OCI-LY1 (cell line): ENCODE data around the gene PTPRN2.

Experiments used
- H2AFZ ChIP-seq: fragments of 200-600 bp; sonication (generic), shearing (Covaris generic); 2 replicates; pipeline ENCODE4 v1.6.0; 2014; ENCODE audit warnings: antibody characterized with exemption, mild to moderate bottlenecking, low read length
- H3F3A ChIP-seq: fragments of 200-600 bp; sonication (generic), shearing (Covaris generic); 2 replicates; pipeline ENCODE4 v1.6.0; 2014; ENCODE audit warnings: mild to moderate bottlenecking, antibody characterized with exemption, low read length, moderate library complexity; ENCODE audit not compliant: insufficient read depth
- H3K27ac ChIP-seq: fragments of 200-600 bp; sonication (generic); 2 replicates; pipeline ENCODE4 v1.5.1; 2014; ENCODE audit warnings: low read length, mixed run types, mild to moderate bottlenecking, low read depth; ENCODE audit not compliant: poor library complexity, severe bottlenecking
- H3K27me3 ChIP-seq: fragments of 200-600 bp; sonication (generic); 2 replicates; pipeline ENCODE4 v1.6.0; 2014; ENCODE audit warnings: antibody characterized with exemption, mild to moderate bottlenecking, low read length, moderate library complexity; ENCODE audit not compliant: insufficient read depth
- H3K36me3 ChIP-seq: fragments of 200-600 bp; sonication (generic); 2 replicates; pipeline ENCODE4 v1.6.1; 2014; ENCODE audit warnings: mild to moderate bottlenecking, antibody characterized with exemption, low read length, moderate library complexity, mixed read lengths; ENCODE audit not compliant: insufficient read depth
- H3K4me1 ChIP-seq: fragments of 200-600 bp; sonication (generic); 2 replicates; pipeline ENCODE4 v1.5.1; 2014; ENCODE audit warnings: mild to moderate bottlenecking, low read length, moderate library complexity; ENCODE audit not compliant: insufficient read depth, severe bottlenecking
- H3K4me2 ChIP-seq: fragments of 200-600 bp; sonication (generic), shearing (Covaris generic); 2 replicates; pipeline ENCODE4 v1.6.1; 2014; ENCODE audit warnings: low read length
- H3K4me3 ChIP-seq: fragments of 200-600 bp; sonication (generic); 2 replicates; pipeline ENCODE4 v1.5.1; 2014; ENCODE audit warnings: low read length, low read depth, mild to moderate bottlenecking, mixed read lengths; ENCODE audit not compliant: poor library complexity, severe bottlenecking
- H3K79me2 ChIP-seq: fragments of 200-600 bp; shearing (Covaris generic); 2 replicates; pipeline ENCODE4 v1.6.1; 2016; ENCODE audit warnings: mixed run types, low read length, mixed read lengths; ENCODE audit not compliant: insufficient read depth
- H3K9ac ChIP-seq: fragments of 200-600 bp; sonication (generic), shearing (Covaris generic); 2 replicates; pipeline ENCODE4 v1.6.1; 2014; ENCODE audit warnings: mild to moderate bottlenecking, low read length, mixed read lengths
- H3K9me2 ChIP-seq: fragments of 200-600 bp; sonication (generic), shearing (Covaris generic); 2 replicates; pipeline ENCODE4 v1.6.1; 2014; ENCODE audit warnings: low read depth, mild to moderate bottlenecking, low read length, mixed read lengths
- H3K9me3 ChIP-seq: fragments of 200-600 bp; shearing (Covaris generic); 2 replicates; pipeline ENCODE4 v1.6.1; 2014; ENCODE audit warnings: low read length, mixed read lengths
- H4K20me1 ChIP-seq: fragments of 200-600 bp; sonication (generic), shearing (Covaris generic); 2 replicates; pipeline ENCODE4 v1.6.0; 2016; ENCODE audit warnings: mild to moderate bottlenecking, low read length; ENCODE audit not compliant: insufficient read depth
- EZH2 ChIP-seq: fragments of 200-600 bp; sonication (generic), shearing (Covaris generic); IDR thresholded peaks from 2 replicates; pipeline ENCODE4 v1.8.0; 2017; ENCODE audit warnings: borderline replicate concordance, mixed run types, mild to moderate bottlenecking, antibody characterized with exemption, low read length, moderate library complexity, mixed read lengths
- TF ChIP-seq, protein P1 (sequence below): fragments of 200-600 bp; sonication (generic), shearing (Covaris generic); IDR thresholded peaks from 2 replicates; pipeline ENCODE4 v1.5.1; 2017; ENCODE audit warnings: mild to moderate bottlenecking, antibody characterized with exemption, low read length, moderate library complexity, mixed read lengths

PTPRN2 gene

DNA sequence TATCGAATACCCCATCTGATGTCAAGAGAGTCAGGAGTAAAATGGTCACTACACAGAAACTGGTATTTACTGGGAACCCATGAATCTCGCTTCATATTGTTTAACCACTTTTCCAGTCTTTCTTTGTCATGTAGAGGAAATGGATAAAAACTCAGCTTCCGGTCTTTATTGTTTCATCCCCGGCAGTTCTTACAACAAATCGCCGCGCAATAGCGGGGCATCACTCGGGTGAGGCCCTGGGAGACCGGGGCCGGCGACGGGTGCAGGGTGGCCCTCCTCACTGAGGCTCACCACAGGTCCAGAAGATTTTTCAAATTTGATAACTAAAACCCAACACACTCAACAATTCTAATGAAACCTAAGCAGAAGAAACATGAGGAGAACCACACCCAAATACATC lies 35.6 kb upstream of the PTPRN2 start:
- Histone ChIP-seq H3K36me3 (peaks cover 43% of the 10 kb centered on the region), H3K4me1 (no peaks in the 10 kb centered on the region), H3F3A (no peaks in the 10 kb centered on the region), H4K20me1 (no peaks in the 10 kb centered on the region), H2AFZ (no peak overlapping the region), H3K9me2 (no peaks in the 10 kb centered on the region), H3K4me2 (no peak overlapping the region), H3K27me3 (no peaks in the 10 kb centered on the region), H3K4me3 (no peak overlapping the region), H3K9me3 (no peaks in the 10 kb centered on the region), H3K27ac (no peak overlapping the region), H3K9ac (no peak overlapping the region), H3K79me2 (no peaks in the 10 kb centered on the region)
- TF ChIP-seq, protein P1, sequence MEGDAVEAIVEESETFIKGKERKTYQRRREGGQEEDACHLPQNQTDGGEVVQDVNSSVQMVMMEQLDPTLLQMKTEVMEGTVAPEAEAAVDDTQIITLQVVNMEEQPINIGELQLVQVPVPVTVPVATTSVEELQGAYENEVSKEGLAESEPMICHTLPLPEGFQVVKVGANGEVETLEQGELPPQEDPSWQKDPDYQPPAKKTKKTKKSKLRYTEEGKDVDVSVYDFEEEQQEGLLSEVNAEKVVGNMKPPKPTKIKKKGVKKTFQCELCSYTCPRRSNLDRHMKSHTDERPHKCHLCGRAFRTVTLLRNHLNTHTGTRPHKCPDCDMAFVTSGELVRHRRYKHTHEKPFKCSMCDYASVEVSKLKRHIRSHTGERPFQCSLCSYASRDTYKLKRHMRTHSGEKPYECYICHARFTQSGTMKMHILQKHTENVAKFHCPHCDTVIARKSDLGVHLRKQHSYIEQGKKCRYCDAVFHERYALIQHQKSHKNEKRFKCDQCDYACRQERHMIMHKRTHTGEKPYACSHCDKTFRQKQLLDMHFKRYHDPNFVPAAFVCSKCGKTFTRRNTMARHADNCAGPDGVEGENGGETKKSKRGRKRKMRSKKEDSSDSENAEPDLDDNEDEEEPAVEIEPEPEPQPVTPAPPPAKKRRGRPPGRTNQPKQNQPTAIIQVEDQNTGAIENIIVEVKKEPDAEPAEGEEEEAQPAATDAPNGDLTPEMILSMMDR, result no peak
- TF ChIP-seq EZH2, result no peak

DNA sequence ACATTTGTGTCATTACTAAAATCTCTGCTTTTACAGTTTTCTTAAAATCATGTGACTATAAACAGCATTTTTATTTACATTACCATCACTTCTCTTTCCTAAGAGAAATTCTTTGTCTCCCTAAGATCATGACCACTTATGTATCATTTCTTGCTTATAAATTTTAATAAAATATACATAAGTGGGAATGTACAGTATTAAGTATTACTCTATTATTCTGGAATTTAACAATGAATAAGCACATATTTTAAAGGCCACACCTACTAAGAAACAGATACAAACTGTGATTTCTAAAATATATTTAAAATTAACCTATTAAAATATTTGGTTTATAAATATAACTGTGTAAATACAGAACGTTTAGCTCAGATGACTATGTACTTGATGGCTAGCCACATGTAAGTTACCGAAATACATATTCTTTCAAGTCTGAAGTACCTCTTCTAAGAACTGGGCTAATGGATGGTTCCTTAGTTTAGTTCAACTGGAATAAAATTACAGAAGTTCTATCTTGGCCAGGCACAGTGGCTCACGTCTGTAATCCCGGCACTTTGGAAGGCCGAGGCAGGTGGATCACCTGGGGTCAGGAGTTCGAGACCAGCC lies 33.3 kb upstream of the PTPRN2 start:
- Histone ChIP-seq H2AFZ (no peak overlapping the region), H3K4me3 (no peak overlapping the region), H3K27ac (no peak overlapping the region), H3K9me3 (no peaks in the 10 kb centered on the region), H3K27me3 (no peaks in the 10 kb centered on the region), H3K79me2 (no peaks in the 10 kb centered on the region), H3K4me2 (no peak overlapping the region), H4K20me1 (no peaks in the 10 kb centered on the region), H3K36me3 (peaks cover 38% of the 10 kb centered on the region; the same call in 1 of the 2 replicates), H3K9ac (no peak overlapping the region), H3F3A (no peaks in the 10 kb centered on the region), H3K9me2 (no peaks in the 10 kb centered on the region), H3K4me1 (no peaks in the 10 kb centered on the region)
- TF ChIP-seq, protein P1, result no peak
- no peak for TF ChIP-seq EZH2

DNA sequence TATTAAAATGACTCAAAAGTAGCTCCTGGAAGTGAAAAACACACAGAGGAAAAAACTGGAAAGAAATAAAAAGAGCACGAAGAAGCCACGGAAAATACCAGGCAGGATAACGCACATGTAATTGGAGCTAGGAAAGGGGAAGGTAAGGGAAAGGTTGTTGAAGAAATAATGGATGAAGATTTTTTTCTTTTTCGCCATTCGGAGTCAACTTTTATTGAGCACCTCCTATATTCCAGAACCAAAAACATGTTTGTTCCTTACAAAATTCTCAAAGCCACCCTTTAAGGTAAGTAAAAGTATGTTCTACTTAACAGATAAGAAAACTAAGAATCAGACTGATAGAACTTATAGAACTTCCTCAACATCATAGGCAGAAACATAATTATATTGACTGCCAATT lies 32.8 kb upstream of the PTPRN2 start:
- no peak overlapping the region for H3K9ac ChIP-seq

More for the DNA sequence above, 32.8 kb upstream of the PTPRN2 start:
- H3K4me1 ChIP-seq, result no peaks in the 10 kb centered on the region
- no peak for TF ChIP-seq EZH2
- TF ChIP-seq, protein P1, result no peak
- H3K27me3 ChIP-seq, result no peaks in the 10 kb centered on the region
- no peaks in the 10 kb centered on the region for H3K9me3 ChIP-seq
- H3K36me3 ChIP-seq, result peaks cover 40% of the 10 kb centered on the region; the same call in 1 of the 2 replicates
- no peaks in the 10 kb centered on the region for H3K79me2 ChIP-seq
- H3K27ac ChIP-seq, result no peak overlapping the region
- H3K9me2 ChIP-seq, result no peaks in the 10 kb centered on the region
- no peak overlapping the region for H3K4me3 ChIP-seq
- no peak overlapping the region for H3K4me2 ChIP-seq
- no peaks in the 10 kb centered on the region for H3F3A ChIP-seq
- no peak overlapping the region for H2AFZ ChIP-seq
- no peaks in the 10 kb centered on the region for H4K20me1 ChIP-seq
